Kidney (tissue), 14 donors: ENCODE measurements around the gene CTRB1. TPM values are rescaled to one million over a fixed set of nuclear protein-coding genes. Genes with fewer than 3 reads are reported as not detected.
"Not testable (repeated sequence)": the region's sequence is repeated elsewhere in the genome, so short reads cannot be mapped to it uniquely, and the experiment has no call there.

Source experiments
- DNase-seq, 5 donors: peaks; one replicate each; pipeline ENCODE4 v3.0.0-alpha.2; 2013 to 2020
- FAIRE-seq: peaks from 2 replicates; lab custom pipeline; 2012; peaks lifted over from hg19 to GRCh38; lab: Jason Lieb, UNC
- H3K27ac ChIP-seq, 2 donors: one replicate each; pipeline ENCODE4 v1.7.0; 2013; ENCODE audit warnings: low read depth in 2 of 2, low read length in 2 of 2, inconsistent platforms in 1 of 2
- H3K27me3 ChIP-seq: one replicate; pipeline ENCODE4 v1.7.1; 2013; ENCODE audit warnings: low read length, inconsistent platforms; ENCODE audit not compliant: control insufficient read depth, insufficient read depth
- H3K36me3 ChIP-seq, 3 donors: one replicate each; pipeline versions ENCODE4 v1.7.0 to v1.7.1; 2013; ENCODE audit warnings: low read length in 3 of 3, control low read depth in 1 of 3, inconsistent platforms in 1 of 3; ENCODE audit not compliant: insufficient read depth in 3 of 3, control insufficient read depth in 2 of 3
- H3K4me1 ChIP-seq, 3 donors: one replicate each; pipeline versions ENCODE4 v1.7.0 to v1.7.1; 2013; ENCODE audit warnings: low read length in 3 of 3, inconsistent platforms in 1 of 3, low read depth in 1 of 3; ENCODE audit not compliant: control insufficient read depth in 2 of 3, insufficient read depth in 2 of 3
- H3K4me3 ChIP-seq, 3 donors: one replicate each; pipeline versions ENCODE4 v1.7.0 to v1.8.1; 2013; ENCODE audit warnings: low read length in 3 of 3, control low read depth in 1 of 3, inconsistent platforms in 1 of 3
- H3K9ac ChIP-seq, 3 donors: one replicate each; pipeline versions ENCODE4 v1.7.0 to v1.7.1; 2013; ENCODE audit warnings: low read length in 3 of 3, control low read depth in 1 of 3, inconsistent platforms in 1 of 3
- H3K9me3 ChIP-seq, 3 donors: one replicate each; pipeline versions ENCODE4 v1.7.0 to v1.7.1; 2013; ENCODE audit warnings: low read length in 3 of 3, control low read depth in 1 of 3, inconsistent platforms in 1 of 3; ENCODE audit not compliant: control insufficient read depth in 2 of 3, insufficient read depth in 1 of 3
- intact Hi-C: fragments of 100-400 bp; cut with DNase I; formaldehyde crosslinking; loops from one replicate; pipeline ENCODE4 v1.11.1; 2022
- polyA plus RNA-seq: library from polyadenylated mRNA; stranded (reverse); fragments of 350-450 nt; fragmentation: Illumina TruSeq; extraction: RNeasy Lipid Tissue Mini Kit (QIAGEN cat#74804); gene quantifications from one replicate; pipeline ENCODE4 v1.2.3, GENCODE V29; 2014; ENCODE audit warnings: low read depth, low replicate concordance; ENCODE audit not compliant: insufficient read depth
- total RNA-seq: library from RNA; stranded (reverse); fragmentation: NEBNext Ultra II Directional; extraction: Animal tissue kit (Norgen Biotek cat#: 25700); gene quantifications from one replicate; pipeline ENCODE4 v1.2.1, GENCODE V29; 2021
- TF ChIP-seq, protein P1 (sequence below): IDR thresholded peaks from 3 replicates; pipeline ENCODE4 v1.5.1; 2012; ENCODE audit warnings: mild to moderate bottlenecking, moderate library complexity, borderline replicate concordance; ENCODE audit not compliant: insufficient read depth; ENCODE audit errors: extremely low read depth
- donor health status: control.
- donor health status: control.
- donor health status: control.
- donor health status: control.
- donor health status: control.
- donor health status: DM: yes; HTN: yes; CAD: no.
- donor health status: Normal renal cell carcinoma (clear cell type).

CTRB1 gene
- total and polyA plus RNA-seq, 2 donors from 2014 or later, result not detected

DNA sequence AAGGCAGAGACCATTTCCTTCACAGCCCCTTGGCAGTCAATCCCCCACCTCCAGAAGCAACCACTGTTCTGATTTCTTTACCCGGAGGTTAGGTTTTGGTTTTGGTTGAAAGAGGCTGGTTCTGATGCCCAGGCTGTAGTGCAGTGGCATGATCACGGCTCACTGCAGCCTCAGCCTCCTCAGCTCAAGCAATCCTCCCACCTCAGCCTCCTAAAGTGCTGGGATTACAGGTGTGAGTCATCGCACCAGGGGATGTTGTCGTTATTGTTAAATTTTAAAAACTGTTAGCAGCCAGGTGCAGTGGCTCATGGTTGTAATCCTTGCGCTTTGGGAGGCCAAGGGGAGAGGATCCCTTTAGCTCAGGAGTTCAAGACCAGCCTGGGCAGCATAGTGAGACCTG is 8.8 kb upstream of the CTRB1 start:
- Histone ChIP-seq H3K9ac (no peak overlapping the region), H3K27me3 (no peaks in the 10 kb centered on the region), H3K9me3 (no peaks in the 10 kb centered on the region), H3K4me1 (no peaks in the 10 kb centered on the region), H3K27ac (no peak overlapping the region), H3K4me3 (no peak overlapping the region), H3K36me3 (no peaks in the 10 kb centered on the region)
- FAIRE-seq, result no peak
- TF ChIP-seq, protein P1, sequence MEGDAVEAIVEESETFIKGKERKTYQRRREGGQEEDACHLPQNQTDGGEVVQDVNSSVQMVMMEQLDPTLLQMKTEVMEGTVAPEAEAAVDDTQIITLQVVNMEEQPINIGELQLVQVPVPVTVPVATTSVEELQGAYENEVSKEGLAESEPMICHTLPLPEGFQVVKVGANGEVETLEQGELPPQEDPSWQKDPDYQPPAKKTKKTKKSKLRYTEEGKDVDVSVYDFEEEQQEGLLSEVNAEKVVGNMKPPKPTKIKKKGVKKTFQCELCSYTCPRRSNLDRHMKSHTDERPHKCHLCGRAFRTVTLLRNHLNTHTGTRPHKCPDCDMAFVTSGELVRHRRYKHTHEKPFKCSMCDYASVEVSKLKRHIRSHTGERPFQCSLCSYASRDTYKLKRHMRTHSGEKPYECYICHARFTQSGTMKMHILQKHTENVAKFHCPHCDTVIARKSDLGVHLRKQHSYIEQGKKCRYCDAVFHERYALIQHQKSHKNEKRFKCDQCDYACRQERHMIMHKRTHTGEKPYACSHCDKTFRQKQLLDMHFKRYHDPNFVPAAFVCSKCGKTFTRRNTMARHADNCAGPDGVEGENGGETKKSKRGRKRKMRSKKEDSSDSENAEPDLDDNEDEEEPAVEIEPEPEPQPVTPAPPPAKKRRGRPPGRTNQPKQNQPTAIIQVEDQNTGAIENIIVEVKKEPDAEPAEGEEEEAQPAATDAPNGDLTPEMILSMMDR, result no peak
- intact Hi-C loops, result no loop called here
- no peak for DNase-seq

DNA sequence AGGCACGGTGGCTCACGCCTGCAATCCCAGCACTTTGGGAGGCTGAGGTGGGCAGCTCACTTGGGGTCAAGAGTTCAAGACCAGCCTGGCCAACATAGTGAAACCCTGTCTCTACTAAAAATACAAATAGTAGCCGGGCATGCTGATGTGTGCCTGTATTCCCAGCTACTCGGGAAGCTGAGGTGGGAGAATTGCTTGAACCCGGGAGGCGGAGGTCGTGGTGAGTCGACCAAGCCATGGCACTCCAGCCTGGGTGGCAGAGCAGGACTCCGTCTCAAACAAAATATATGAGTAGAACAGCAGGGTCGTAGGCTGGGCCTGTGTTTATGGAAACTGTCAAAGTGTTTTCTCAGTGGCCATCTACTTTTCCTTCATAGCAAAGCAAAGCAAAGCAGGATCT is 7.5 kb upstream of the CTRB1 start:
- FAIRE-seq, DNase-seq, H3K27me3 ChIP-seq, intact Hi-C loops, H3K36me3 ChIP-seq, H3K4me1 ChIP-seq, H3K27ac ChIP-seq, H3K9ac ChIP-seq, H3K9me3 ChIP-seq, H3K4me3 ChIP-seq: not testable (repeated sequence)

DNA sequence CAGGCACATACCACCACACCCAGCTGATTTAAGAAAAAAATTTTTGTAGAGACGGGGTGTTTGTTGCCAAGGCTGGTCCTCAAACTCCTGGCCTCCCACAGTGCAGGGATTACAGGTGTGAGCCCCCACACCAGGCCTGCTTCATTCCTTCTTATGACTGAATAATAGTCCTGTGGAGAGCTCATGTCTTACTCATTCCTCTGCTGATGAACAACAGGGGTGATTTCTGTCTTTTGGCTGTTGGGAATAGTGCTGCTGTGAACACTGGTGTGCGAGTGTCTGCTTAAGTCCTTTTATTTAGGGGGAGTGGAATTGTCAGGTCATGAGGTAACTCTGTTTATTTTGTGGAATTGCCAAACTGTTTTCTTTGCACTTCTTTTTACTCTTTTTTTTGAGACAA is 2.7 kb upstream of the CTRB1 start:
- H3K9ac ChIP-seq, result no peak overlapping the region
- intact Hi-C loops, result no loop called here
- no peaks in the 10 kb centered on the region for H3K9me3 ChIP-seq
- TF ChIP-seq, protein P1, result no peak
- no peaks in the 10 kb centered on the region for H3K4me1 ChIP-seq
- no peaks in the 10 kb centered on the region for H3K27me3 ChIP-seq
- H3K27ac ChIP-seq, result no peak overlapping the region
- FAIRE-seq, result no peak
- H3K36me3 ChIP-seq, result no peaks in the 10 kb centered on the region
- DNase-seq, result no peak
- no peak overlapping the region for H3K4me3 ChIP-seq

DNA sequence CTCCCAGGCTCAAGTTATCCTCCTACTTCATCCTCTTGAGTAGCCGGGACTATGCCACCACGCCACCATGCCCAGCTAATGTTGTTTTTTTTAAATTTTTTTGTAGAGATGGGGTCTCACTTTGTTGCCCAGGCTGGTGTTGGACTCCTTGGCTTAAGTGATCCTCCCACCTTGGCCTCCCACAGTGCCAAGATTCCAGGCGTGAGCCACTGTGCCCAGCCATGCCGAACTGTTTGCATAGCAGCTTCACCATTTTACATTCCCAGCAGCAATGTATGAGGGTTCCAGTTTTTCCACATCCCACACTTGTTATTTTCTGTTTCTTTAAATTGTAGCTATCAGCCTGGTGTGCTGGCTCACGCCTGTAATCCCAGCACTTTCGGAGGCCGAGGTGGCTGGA is 2.2 kb upstream of the CTRB1 start:
- DNase-seq, result no peak
- FAIRE-seq, result no peak
- Histone ChIP-seq H3K4me1 (no peaks in the 10 kb centered on the region), H3K9ac (no peak overlapping the region), H3K36me3 (no peaks in the 10 kb centered on the region), H3K27ac (no peak overlapping the region), H3K27me3 (no peaks in the 10 kb centered on the region), H3K4me3 (no peak overlapping the region), H3K9me3 (no peaks in the 10 kb centered on the region)
- intact Hi-C loops, result no loop called here
- TF ChIP-seq, protein P1, result no peak
